Naive B cell (primary cell): Measurements from ENCODE around the gene GRID1. TPM values are rescaled to one million over a fixed set of nuclear protein-coding genes. Genes with fewer than 3 reads are reported as not detected.

Experiments used
- ATAC-seq, 2 donors: fragments of 150-1000 bp; cut with Tn5 transposase; 2 replicates each; pipeline ENCODE4 v1.10.0; 2021; ENCODE audit warnings: low read depth in 2 of 2, mild to moderate bottlenecking in 2 of 2, moderate library complexity in 2 of 2
- DNase-seq: peaks from one replicate; pipeline ENCODE4 v3.0.0; 2022
- H3K27ac Mint-ChIP-seq, 6 donors: one replicate each; pipeline ENCODE4 v1.8.0; 2020 to 2022; ENCODE audit warnings: mild to moderate bottlenecking in 6 of 6, mixed read lengths in 6 of 6, moderate library complexity in 5 of 6, inconsistent platforms in 2 of 6
- H3K27me3 Mint-ChIP-seq, 3 donors: one replicate each; pipeline ENCODE4 v1.8.0; 2021 to 2022; ENCODE audit warnings: mixed read lengths in 3 of 3, mild to moderate bottlenecking in 1 of 3
- H3K36me3 Mint-ChIP-seq, 2 donors: one replicate each; pipeline ENCODE4 v1.8.0; 2020 to 2022; ENCODE audit warnings: mixed read lengths in 2 of 2, inconsistent platforms in 1 of 2, mild to moderate bottlenecking in 1 of 2
- H3K4me1 Mint-ChIP-seq, 3 donors: one replicate each; pipeline ENCODE4 v1.8.0; 2020 to 2022; ENCODE audit warnings: mixed read lengths in 3 of 3, inconsistent platforms in 1 of 3, mild to moderate bottlenecking in 1 of 3, moderate library complexity in 1 of 3
- H3K4me3 Mint-ChIP-seq, 8 donors: one replicate each; pipeline ENCODE4 v1.8.0; 2020 to 2022; ENCODE audit warnings: mild to moderate bottlenecking in 8 of 8, mixed read lengths in 8 of 8, moderate library complexity in 8 of 8, inconsistent platforms in 2 of 8
- H3K9me3 Mint-ChIP-seq, 7 donors: one replicate each; pipeline ENCODE4 v1.8.0; 2020 to 2022; ENCODE audit warnings: mixed read lengths in 7 of 7, mild to moderate bottlenecking in 5 of 7, inconsistent platforms in 2 of 7, moderate library complexity in 1 of 7
- polyA plus RNA-seq, 6 donors: library from polyadenylated mRNA; unstranded; fragments of 300-500 nt; fragmentation: Illumina TruSeq; gene quantifications; one replicate each; pipeline ENCODE4 v1.2.3, GENCODE V29; 2021; ENCODE audit warnings: low read depth in 6 of 6

The GRID1 gene
- polyA plus RNA-seq, 6 donors from 2014 or later = not detected

- no peak for DNase-seq
- H3K4me1 Mint-ChIP-seq = peaks cover 0 to 1% (median 0%) of the 10 kb centered on the region in 3 donors
- H3K27me3 Mint-ChIP-seq = peaks cover 34 to 46% (median 42%) of the 10 kb centered on the region in 3 donors
- peak overlapping the region in 1 of 8 donors; percentile 48 for H3K4me3 Mint-ChIP-seq
- H3K36me3 Mint-ChIP-seq = peaks cover 0 to 11% of the 10 kb centered on the region in 2 donors
- H3K9me3 Mint-ChIP-seq = peaks cover 5 to 20% (median 12%) of the 10 kb centered on the region in 7 donors
- no peak for ATAC-seq
- no peak overlapping the region for H3K27ac Mint-ChIP-seq
These were observed 97.3 kb downstream of the GRID1 start for GRCh38 chr10:86269332-86269731.

GRCh38 chr10:86267286-86268195 is 99.1 kb downstream of the GRID1 start:
- ATAC-seq (no peak), DNase-seq (no peak)
- H3K27me3 Mint-ChIP-seq = peaks cover 40 to 52% (median 42%) of the 10 kb centered on the region in 3 donors
- peaks cover 0 to 6% (median 0%) of the 10 kb centered on the region in 3 donors for H3K4me1 Mint-ChIP-seq
- peaks cover 5 to 19% (median 11%) of the 10 kb centered on the region in 7 donors for H3K9me3 Mint-ChIP-seq
- no peak overlapping the region for H3K27ac Mint-ChIP-seq
- peaks cover 0 to 11% of the 10 kb centered on the region in 2 donors for H3K36me3 Mint-ChIP-seq
- no peak overlapping the region for H3K4me3 Mint-ChIP-seq

- DNase-seq = no peak
- Mint-ChIP-seq H3K9me3 (peaks cover under 1 to 10% (median 6%) of the 10 kb centered on the region in 7 donors), H3K27ac (peak overlapping the region in 1 of 6 donors; percentile 22), H3K4me3 (peak overlapping the region in 1 of 8 donors; percentile 15), H3K36me3 (peaks cover 0 to 11% of the 10 kb centered on the region in 2 donors), H3K27me3 (peaks cover 40 to 61% (median 41%) of the 10 kb centered on the region in 3 donors), H3K4me1 (peaks cover 0 to 6% (median 0%) of the 10 kb centered on the region in 3 donors)
- no peak for ATAC-seq
These were observed 100.0 kb downstream of the GRID1 start for GRCh38 chr10:86266446-86267242.

- DNase-seq = no peak
- no peak for ATAC-seq
- Mint-ChIP-seq H3K27ac (no peak overlapping the region), H3K4me1 (peaks cover 0 to 8% (median 0%) of the 10 kb centered on the region in 3 donors), H3K36me3 (peaks cover 0 to 3% of the 10 kb centered on the region in 2 donors), H3K4me3 (peak overlapping the region in 1 of 8 donors; percentile 66), H3K9me3 (peaks cover 0 to 3% (median 0%) of the 10 kb centered on the region in 7 donors), H3K27me3 (peaks cover 35 to 67% (median 46%) of the 10 kb centered on the region in 3 donors)
These were observed 100.7 kb downstream of the GRID1 start for GRCh38 chr10:86265895-86266259.

- Mint-ChIP-seq H3K36me3 (no peaks in the 10 kb centered on the region), H3K27ac (no peak overlapping the region), H3K4me1 (peaks cover 0 to 8% (median 0%) of the 10 kb centered on the region in 3 donors), H3K27me3 (peaks cover 33 to 69% (median 52%) of the 10 kb centered on the region in 3 donors), H3K9me3 (peaks cover 0 to 3% (median 0%) of the 10 kb centered on the region in 7 donors), H3K4me3 (no peak overlapping the region)
- no peak for DNase-seq
- no peak for ATAC-seq
These were observed 101.2 kb downstream of the GRID1 start for GRCh38 chr10:86265236-86265894.

GRCh38 chr10:86264481-86265231 is 101.9 kb downstream of the GRID1 start:
- no peak for ATAC-seq
- Mint-ChIP-seq H3K27ac (no peak overlapping the region), H3K9me3 (peaks cover 0 to 3% (median 0%) of the 10 kb centered on the region in 7 donors), H3K4me1 (peaks cover 0 to 8% (median 0%) of the 10 kb centered on the region in 3 donors), H3K4me3 (no peak overlapping the region), H3K27me3 (peaks cover 28 to 71% (median 58%) of the 10 kb centered on the region in 3 donors), H3K36me3 (no peaks in the 10 kb centered on the region)
- no peak for DNase-seq

- H3K4me1 Mint-ChIP-seq = peaks cover 0 to 8% (median 0%) of the 10 kb centered on the region in 3 donors
- DNase-seq = no peak
- no peak overlapping the region for H3K4me3 Mint-ChIP-seq
- H3K36me3 Mint-ChIP-seq = no peaks in the 10 kb centered on the region
- no peak overlapping the region for H3K27ac Mint-ChIP-seq
- no peak for ATAC-seq
- H3K27me3 Mint-ChIP-seq = peaks cover 21 to 71% (median 58%) of the 10 kb centered on the region in 3 donors
- H3K9me3 Mint-ChIP-seq = peaks cover 0 to 3% (median 0%) of the 10 kb centered on the region in 7 donors
These were observed 102.7 kb downstream of the GRID1 start for GRCh38 chr10:86263907-86264306.

GRCh38 chr10:86263209-86263608 is 103.4 kb downstream of the GRID1 start:
- Mint-ChIP-seq H3K27me3 (peaks cover 20 to 68% (median 58%) of the 10 kb centered on the region in 3 donors), H3K4me3 (peak overlapping the region in 1 of 8 donors; percentile 42), H3K36me3 (no peaks in the 10 kb centered on the region), H3K9me3 (peaks cover 0 to 5% (median 0%) of the 10 kb centered on the region in 7 donors), H3K27ac (no peak overlapping the region), H3K4me1 (peaks cover 0 to 8% (median 0%) of the 10 kb centered on the region in 3 donors)
- ATAC-seq = no peak
- DNase-seq = no peak

- Mint-ChIP-seq H3K27me3 (peaks cover 20 to 63% (median 54%) of the 10 kb centered on the region in 3 donors), H3K4me3 (no peak overlapping the region), H3K9me3 (peaks cover 0 to 9% (median 3%) of the 10 kb centered on the region in 7 donors), H3K4me1 (peaks cover 0 to 8% (median 0%) of the 10 kb centered on the region in 3 donors), H3K36me3 (no peaks in the 10 kb centered on the region), H3K27ac (no peak overlapping the region)
- ATAC-seq (no peak), DNase-seq (no peak)
These were observed 103.9 kb downstream of the GRID1 start for GRCh38 chr10:86262688-86263181.

GRCh38 chr10:86261941-86262687 is 104.5 kb downstream of the GRID1 start:
- no peak overlapping the region for H3K27ac Mint-ChIP-seq
- no peaks in the 10 kb centered on the region for H3K36me3 Mint-ChIP-seq
- DNase-seq (no peak), ATAC-seq (no peak)
- H3K9me3 Mint-ChIP-seq = peaks cover 0 to 13% (median 3%) of the 10 kb centered on the region in 7 donors
- peaks cover 20 to 59% (median 50%) of the 10 kb centered on the region in 3 donors for H3K27me3 Mint-ChIP-seq
- no peak overlapping the region for H3K4me3 Mint-ChIP-seq
- peaks cover 0 to 8% (median 0%) of the 10 kb centered on the region in 3 donors for H3K4me1 Mint-ChIP-seq

GRCh38 chr10:86261470-86261869 is 105.1 kb downstream of the GRID1 start:
- H3K27ac Mint-ChIP-seq = peak overlapping the region in 1 of 6 donors; percentile 49
- peaks cover 17 to 59% (median 44%) of the 10 kb centered on the region in 3 donors for H3K27me3 Mint-ChIP-seq
- peaks cover 0 to 8% (median 0%) of the 10 kb centered on the region in 3 donors for H3K4me1 Mint-ChIP-seq
- H3K9me3 Mint-ChIP-seq = peaks cover 0 to 13% (median 3%) of the 10 kb centered on the region in 7 donors
- DNase-seq (no peak), ATAC-seq (no peak)
- H3K4me3 Mint-ChIP-seq = no peak overlapping the region
- H3K36me3 Mint-ChIP-seq = no peaks in the 10 kb centered on the region
